Erythroblast (primary cell): Measurements from ENCODE around the gene GMDS.

Source experiments
- DNase-seq, 2 experiments: peaks; one replicate each; lab custom pipeline; 2025; lab: John Stamatoyannopoulos, UW
- GATA1 ChIP-seq: IDR thresholded peaks from 2 replicates; pipeline ENCODE4 v1.6.1; 2011; ENCODE audit warnings: low read depth, mild to moderate bottlenecking, control low read depth, low read length, moderate library complexity
- POLR2A ChIP-seq: IDR thresholded peaks from 2 replicates; pipeline ENCODE4 v1.6.1; 2011; ENCODE audit warnings: mild to moderate bottlenecking, low read length

Gene GMDS

DNA sequence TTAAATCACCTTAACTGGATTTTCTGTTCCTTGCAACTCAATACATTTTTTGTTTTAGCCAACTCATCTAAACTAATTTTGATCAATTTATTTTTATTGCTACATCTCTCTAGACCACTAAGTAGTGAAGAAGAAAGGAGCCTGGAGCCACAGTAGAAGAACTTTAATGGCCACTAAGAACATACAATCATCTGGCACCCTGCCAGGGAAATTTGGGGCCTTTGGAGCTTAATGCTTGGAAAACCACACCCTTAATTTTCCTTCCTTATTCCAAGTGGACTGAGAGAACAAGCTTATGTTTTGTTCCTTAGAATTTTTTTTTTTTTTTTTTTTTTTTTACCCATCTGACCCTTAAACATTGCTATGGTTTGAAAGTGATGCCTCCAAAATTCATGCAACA is 12.0 kb upstream of the GMDS start:
- peak in 1 of 2 experiments; percentile 10 for DNase-seq
- no peak for TF ChIP-seq POLR2A
- no peak for TF ChIP-seq GATA1

DNA sequence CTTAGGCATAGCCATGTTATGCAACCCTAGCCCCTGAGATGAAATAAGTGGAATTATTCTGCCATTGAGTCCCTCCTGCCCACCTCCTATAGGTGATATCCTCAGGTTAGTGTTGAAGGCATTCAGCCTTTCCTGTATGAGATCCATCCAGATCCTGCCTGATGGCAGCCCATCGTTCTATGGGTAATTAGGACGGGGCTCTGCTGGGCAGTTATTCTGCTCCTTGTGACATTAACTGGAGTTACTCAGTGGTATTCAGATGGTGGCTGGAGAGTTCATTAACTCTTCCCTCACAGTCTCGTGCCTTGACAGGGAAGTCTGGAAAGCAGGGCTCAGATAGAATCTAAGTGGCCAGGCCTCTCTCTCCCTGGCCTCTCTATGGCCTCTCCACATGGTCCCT is 9.3 kb upstream of the GMDS start:
- no peak for DNase-seq
- TF ChIP-seq POLR2A (no peak), GATA1 (no peak)

DNA sequence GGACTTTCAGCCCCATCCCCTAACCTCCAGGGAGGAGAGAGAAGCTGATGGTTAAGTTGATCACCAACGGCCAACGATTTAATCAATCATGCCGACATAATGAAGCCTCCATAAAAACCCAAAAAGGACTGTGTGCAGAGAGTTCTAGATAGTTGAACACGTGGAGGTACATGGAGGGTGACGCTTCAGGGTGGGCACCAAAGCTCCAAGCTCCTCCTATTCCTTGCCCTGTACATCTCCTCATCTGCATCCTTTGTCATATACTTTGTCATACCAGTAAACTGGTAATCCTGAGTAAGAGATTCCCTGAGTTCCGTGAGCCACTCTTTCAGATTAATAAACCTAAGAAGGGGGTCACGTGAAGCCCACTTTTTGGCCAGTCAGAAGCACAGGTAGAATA is 3.7 kb upstream of the GMDS start:
- TF ChIP-seq GATA1 (no peak), POLR2A (no peak)

DNA sequence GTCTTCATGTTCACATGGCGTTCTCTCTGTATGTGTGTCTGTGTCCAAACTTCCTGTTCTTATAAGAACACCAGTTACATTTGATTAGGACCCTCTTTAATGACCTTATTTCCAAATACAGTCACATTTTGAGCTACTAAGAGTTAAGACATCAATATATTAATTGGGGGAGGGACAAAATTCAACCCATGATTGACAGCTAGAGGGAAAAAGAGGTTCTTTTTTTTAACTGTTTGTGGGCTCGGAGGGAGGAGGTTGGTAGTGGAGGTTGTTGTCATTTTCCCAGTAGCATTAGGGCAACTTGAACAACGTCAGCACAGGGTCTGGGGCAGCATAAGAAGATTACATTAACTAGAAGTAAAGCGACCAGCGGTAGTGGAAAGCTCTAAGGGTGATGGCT is 2.3 kb upstream of the GMDS start:
- DNase-seq = no peak
- TF ChIP-seq GATA1 (no peak), POLR2A (no peak)

More for the DNA sequence above, 3.7 kb upstream of the GMDS start:
- DNase-seq = no peak

DNA sequence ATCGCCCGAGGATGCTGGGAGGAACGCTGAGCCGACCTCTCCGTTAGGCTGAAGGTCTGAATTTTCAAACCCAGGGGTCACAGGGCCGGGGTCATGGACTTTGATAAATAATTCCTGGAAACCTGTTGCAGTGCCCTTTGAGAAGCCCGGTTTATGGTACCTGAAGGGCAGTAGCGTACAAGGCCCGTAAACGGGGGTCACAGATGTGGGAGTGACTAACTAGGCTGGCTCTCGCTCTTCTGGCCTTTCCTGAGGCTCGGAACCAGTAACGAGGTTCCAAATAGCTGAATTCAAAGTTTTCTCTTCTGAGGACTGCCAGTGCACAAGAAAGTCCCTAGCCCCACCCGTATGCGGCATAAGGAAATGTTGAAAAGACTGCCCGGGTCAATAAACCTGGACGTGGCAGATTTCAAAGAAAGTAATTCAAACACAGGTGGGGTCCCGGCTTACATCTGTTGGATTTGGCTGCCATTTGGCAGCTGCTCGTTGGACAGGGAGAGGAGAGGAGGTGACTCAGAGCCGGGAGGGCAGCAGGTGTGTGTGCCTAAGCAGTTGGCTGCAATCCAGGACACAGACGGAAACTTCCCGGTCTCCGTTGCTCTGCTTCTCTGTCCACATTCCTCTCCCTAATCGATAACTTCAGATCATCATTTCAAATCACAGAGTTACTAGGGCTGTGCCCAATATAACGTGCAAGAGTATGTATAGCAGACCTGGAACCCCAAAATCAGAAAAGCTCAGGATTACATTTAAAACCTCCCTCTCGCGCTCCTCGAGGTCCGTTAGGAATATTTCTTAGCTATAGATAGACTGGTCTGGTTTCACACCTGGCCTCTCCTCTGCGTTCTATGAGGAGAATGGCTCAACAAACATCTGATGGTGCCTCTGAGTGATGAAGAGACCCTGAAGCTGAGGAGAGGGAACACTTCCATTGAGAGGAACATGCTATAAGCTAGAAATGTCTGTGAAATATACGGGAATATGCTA is 765 bp upstream of the GMDS start:
- DNase-seq = peak; percentile 71 to 83
- TF ChIP-seq GATA1 = no peak
- peak; percentile 83 for TF ChIP-seq POLR2A

DNA sequence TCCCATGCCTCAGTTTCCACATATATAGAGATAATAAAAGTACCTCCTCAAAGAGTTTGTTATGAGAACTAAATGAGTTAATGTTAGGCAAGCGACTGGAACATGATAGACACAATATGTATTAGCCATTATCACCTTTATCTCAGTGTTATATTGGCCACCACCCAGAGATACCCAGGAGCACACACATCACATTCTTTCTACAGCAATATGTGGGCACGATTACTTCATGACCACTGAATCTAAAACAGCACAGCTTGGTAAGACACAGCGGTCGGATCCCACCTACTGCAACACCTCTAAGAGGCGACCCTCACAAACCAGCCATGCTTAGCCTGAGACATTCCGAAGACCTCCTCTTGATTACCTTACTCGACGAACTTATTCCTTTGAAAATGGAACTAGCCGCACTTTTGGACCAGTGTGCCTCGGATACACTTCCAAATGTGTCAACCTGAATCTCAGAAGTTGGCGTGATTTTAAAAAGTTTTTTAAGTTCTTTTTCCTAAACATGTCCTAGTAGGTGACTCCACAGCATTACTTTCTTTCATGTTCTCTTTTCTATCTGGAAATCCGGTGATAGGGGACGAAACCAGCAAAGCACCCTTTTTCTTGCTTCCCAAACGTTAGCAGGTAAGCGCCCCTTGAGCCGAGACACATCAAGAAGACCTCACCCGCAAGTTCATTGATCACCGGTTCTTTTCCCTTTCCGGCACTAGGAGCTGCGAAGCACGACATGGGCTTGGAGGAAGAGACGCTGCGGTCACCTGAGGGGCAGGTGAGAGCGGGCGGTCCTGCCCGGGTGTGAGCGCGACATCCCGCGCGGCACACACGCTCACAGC is 923 bp downstream of the GMDS start:
- no peak for TF ChIP-seq POLR2A
- TF ChIP-seq GATA1 = no peak
- peak; percentile 38 to 54 for DNase-seq

DNA sequence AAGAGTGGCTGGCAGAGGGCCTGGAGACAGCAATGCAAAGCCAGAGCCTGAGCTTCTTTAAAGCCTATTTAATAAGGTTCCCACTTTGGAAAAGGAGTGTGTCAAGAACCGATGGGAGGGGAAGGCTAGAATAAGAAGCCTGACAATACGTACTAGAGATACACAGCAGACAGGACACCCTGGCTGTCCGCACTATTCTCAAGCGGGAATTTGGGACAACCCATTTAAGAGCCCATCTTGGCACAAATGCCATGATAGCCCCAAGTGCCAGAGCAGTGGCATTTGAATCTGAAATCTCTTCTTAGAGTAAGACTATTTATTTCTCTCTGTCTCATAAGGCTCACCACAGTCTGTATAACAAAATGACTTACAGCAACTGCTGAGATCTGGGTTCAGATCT is 3.1 kb downstream of the GMDS start:
- no peak for TF ChIP-seq GATA1
- TF ChIP-seq POLR2A = no peak
- DNase-seq = no peak

DNA sequence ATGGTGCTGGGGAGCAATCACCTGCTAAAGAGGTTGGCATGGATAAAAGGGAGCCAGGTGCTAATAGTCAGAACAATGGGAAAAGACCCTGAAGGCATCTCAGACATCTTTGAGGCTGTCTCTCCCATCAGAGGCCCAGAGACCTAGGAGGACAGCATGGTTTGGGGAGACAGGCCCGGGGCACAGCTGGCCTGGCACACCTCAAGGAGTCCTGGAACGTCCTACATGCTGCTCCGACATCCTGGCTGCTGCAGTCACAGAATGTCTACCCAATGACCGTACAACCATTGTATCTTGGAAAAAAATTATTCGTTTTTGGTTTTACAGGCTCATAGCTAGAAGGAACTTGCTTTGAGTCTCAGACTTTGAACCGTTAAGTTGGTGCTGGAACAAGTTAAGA is 4.4 kb downstream of the GMDS start:
- DNase-seq = no peak
- TF ChIP-seq GATA1 (no peak), POLR2A (no peak)

DNA sequence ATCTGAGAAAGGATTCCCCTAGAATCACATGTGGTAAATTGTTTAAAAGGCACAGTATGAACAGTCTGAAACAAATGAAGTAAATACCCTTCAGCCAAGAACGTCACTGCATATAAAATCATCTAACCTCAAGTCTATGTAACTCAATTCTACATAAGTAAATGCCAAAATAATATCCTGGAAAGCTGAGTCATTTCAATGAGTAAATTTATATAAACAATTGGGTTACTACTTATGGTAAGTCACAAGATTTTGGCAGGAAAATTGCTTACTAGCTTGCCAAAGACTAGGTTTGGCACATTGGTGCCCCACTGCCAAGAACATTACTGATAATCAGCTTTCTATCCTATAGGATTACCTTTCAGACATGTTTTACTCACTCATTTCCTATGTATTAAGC is 8.4 kb downstream of the GMDS start:
- DNase-seq = no peak
- TF ChIP-seq GATA1 (no peak), POLR2A (no peak)

DNA sequence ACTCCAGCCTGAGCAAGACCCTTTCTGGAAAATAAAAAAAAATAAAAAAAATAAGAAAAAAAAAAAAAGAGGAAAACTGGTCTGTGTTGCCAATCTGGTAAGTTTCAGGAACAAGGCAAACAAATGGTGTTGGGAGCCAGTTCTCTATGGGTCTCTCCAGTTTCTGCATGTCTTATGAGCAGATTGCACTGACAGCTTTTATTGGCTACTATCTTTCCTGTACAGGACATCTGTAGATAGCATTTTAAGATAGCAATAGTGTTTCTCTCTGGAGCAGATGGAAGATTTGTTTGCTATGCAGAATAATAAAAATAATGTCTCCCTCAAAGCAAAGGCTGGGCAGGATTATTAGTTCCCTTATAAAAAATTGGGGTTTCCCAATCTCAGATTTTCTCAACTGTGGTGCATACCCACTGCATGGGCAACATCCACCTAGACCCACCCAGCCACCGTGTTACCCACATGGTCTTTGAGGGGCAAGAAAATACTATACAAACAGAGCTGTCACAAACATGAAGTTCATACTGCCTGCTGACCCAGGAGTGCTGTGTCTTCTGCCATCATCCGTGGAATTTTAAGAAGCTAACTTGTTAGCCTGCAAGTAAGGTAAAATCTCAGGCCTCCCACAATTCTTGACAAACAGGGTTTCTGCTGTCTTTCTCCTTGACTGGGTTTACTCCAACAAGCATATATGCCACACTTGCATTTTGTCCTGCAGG is 9.5 kb downstream of the GMDS start:
- DNase-seq = peak in 1 of 2 experiments; percentile 46
- TF ChIP-seq GATA1 (no peak), POLR2A (no peak)

DNA sequence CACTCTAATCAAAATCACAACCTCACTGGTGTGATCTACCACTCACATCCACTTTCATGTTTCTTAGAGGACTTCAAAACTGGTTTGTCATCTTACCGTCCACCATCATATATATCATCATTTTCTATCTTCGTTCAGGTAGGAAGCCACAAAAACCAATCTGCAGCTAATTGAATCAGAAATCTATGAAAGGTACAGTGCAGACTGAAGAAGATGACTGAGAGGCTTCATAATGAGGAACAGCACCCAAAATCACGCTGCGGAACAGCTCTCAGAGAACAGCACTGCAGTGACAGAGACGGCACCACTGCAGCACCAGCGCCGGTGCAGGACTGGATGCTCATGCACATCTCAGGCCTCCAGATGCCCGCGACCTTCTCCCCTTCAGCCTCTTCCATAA is 13.0 kb downstream of the GMDS start:
- TF ChIP-seq POLR2A (no peak), GATA1 (no peak)
- DNase-seq = no peak

DNA sequence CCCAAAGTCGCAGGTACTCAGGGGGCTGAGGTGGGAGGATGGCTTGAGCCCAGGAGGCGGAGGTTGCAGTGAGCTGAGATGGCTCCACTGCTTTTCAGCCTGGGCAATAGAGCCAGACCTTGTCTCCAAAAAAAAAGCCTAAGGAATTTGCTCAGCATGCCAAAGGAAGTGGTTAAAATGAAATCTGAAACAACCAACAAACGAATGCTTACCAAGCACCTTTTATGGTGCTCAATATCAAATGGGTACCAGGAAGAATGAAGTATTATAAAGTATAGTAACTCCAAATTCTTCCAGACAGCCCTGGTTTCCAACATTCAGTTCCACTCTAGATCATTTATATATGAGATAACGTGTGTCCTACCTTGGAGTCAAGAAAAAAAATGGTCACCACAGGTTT is 14.0 kb downstream of the GMDS start:
- no peak for TF ChIP-seq POLR2A
- no peak for TF ChIP-seq GATA1
- no peak for DNase-seq

DNA sequence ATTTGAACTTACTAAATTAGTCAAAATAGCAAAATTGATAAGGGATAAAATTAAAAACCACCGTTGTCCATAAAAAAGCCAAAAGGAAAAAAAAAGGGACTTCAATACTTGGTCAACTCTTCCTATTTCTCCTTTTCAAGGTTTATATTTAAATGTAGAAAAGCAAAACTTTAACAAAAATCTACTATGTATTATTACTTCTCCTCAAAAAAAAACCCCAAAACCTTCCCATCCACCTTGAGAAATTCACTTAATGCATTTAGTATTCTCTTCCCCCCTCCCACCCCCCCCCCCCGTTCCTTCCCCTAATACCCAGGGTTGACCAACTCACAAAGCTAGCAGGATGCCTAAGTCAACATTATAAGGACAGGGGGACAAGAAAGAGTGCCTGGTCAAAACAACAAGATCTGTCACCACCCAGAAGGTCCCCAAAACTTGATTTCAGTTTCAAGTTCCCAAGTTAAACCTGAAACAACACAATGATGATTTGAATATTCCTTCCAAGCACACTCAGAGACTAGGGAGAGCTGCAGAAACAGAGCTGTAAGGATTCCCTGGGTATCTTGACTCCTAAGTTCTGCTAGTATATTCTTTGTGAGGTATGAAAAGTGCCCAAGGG is 14.6 kb downstream of the GMDS start:
- no peak for DNase-seq
- no peak for TF ChIP-seq POLR2A
- TF ChIP-seq GATA1 = no peak
